ENCODE measurements around the gene ASPHD2.

GRCh38 chr22:26479043-26479791 lies 50.2 kb downstream of the ASPHD2 start:
- TF ChIP-seq GATA2 (IDR thresholded peaks at IDR 0.05; ENCODE audit: low read depth, low read length) (no peak), GATA3 (IDR thresholded peaks at IDR 0.05; ENCODE audit: low read depth, low read length) (no peak)
